Transverse colon (tissue), 3 donors: ENCODE measurements around the gene TMEM178B.

Experiments used
- EP300 ChIP-seq: sonication (generic); formaldehyde crosslinking; IDR thresholded peaks from one replicate; pipeline ENCODE4 v1.6.1; 2017; ENCODE audit warnings: antibody characterized with exemption, low read depth
- TF ChIP-seq, protein P1 (sequence below), 5 experiments: fragments of 200-600 bp in 3 of 5; fragments of 450-650 bp in 2 of 5; sonication (generic) in 3 of 5; IDR thresholded peaks; 1 replicate in 2 of 5; 2 replicates in 3 of 5; pipeline ENCODE4 v1.5.1; 2016 to 2017; ENCODE audit warnings: antibody characterized with exemption in 5 of 5, inconsistent platforms in 3 of 5, mild to moderate bottlenecking in 2 of 5, moderate library complexity in 1 of 5

DNA sequence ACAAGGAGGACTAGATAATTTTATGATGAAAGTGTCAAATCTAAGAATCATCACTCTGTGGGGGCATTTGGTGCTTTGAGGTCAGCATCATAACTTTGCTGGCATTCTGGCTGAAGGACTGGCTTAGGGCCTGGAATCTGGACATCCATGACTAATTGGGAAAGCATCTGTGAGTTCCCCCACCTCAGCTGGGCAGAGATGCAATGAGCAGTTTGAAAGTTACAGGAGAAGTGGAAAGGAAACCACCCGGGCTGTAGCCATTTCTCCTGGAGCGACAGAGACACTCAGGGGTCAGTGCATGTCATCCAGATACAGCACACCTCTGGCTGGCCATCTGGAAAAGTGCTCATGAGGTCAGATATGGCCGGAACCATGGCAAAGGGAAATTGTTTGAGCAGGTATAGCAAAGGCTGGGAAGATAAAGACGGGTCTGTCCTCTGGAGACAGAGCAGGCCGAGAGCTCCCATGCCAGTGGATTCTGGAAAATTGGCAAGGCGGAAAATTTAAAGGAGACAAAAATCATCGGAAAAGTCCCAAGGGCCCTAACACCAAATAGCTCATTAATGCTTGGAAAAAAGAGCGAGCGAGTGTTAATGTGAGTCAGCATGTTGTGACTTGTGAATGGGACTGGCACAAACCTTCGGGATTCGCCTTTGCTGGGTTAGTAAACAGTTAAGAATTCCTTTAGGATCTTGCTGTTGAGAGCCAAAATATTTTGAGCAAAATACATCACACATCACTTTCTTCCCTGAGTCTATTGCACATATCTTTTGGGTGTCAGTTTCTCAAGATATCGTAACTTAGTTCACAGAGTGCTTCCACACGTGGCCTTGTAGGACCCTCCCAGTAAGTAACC is 288.9 kb downstream of the TMEM178B start:
- TF ChIP-seq EP300: no peak
- TF ChIP-seq, protein P1, sequence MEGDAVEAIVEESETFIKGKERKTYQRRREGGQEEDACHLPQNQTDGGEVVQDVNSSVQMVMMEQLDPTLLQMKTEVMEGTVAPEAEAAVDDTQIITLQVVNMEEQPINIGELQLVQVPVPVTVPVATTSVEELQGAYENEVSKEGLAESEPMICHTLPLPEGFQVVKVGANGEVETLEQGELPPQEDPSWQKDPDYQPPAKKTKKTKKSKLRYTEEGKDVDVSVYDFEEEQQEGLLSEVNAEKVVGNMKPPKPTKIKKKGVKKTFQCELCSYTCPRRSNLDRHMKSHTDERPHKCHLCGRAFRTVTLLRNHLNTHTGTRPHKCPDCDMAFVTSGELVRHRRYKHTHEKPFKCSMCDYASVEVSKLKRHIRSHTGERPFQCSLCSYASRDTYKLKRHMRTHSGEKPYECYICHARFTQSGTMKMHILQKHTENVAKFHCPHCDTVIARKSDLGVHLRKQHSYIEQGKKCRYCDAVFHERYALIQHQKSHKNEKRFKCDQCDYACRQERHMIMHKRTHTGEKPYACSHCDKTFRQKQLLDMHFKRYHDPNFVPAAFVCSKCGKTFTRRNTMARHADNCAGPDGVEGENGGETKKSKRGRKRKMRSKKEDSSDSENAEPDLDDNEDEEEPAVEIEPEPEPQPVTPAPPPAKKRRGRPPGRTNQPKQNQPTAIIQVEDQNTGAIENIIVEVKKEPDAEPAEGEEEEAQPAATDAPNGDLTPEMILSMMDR (IDR thresholded peaks at IDR 0.05): no peak
